CD4-positive, alpha-beta T cell treated with Interleukin-10 for 1 hour (primary cell): ENCODE measurements around the gene PRDM5.

Experiments used
- DNase-seq: peaks from one replicate; pipeline ENCODE4 v3.0.0-alpha.2; 2020

Gene PRDM5

GRCh38 chr4:120853161-120853935, 69.2 kb downstream of the PRDM5 start:
- DNase-seq: no peak

- DNase-seq: no peak
These were observed 72.4 kb downstream of the PRDM5 start for GRCh38 chr4:120850018-120850599.

- DNase-seq: no peak
These were observed 75.4 kb downstream of the PRDM5 start for GRCh38 chr4:120847019-120847582.

GRCh38 chr4:120844528-120844921, 78.0 kb downstream of the PRDM5 start:
- no peak for DNase-seq

- DNase-seq: no peak
These were observed 78.5 kb downstream of the PRDM5 start for GRCh38 chr4:120843849-120844527.

GRCh38 chr4:120842031-120842430, 80.5 kb downstream of the PRDM5 start:
- DNase-seq: no peak

- DNase-seq: no peak
These were observed 80.9 kb downstream of the PRDM5 start for GRCh38 chr4:120841580-120841979.

- DNase-seq: no peak
These were observed 82.4 kb downstream of the PRDM5 start for GRCh38 chr4:120839974-120840751.

GRCh38 chr4:120839334-120839973, 83.1 kb downstream of the PRDM5 start:
- DNase-seq: no peak

- no peak for DNase-seq
These were observed 83.7 kb downstream of the PRDM5 start for GRCh38 chr4:120838784-120839183.

GRCh38 chr4:120837656-120838055, 84.9 kb downstream of the PRDM5 start:
- DNase-seq: no peak

- DNase-seq: no peak
These were observed 87.2 kb downstream of the PRDM5 start for GRCh38 chr4:120835342-120835741.

- no peak for DNase-seq
These were observed 92.3 kb downstream of the PRDM5 start for GRCh38 chr4:120830204-120830603.

GRCh38 chr4:120829113-120829831, 93.3 kb downstream of the PRDM5 start:
- DNase-seq: no peak

GRCh38 chr4:120826853-120827252, 95.7 kb downstream of the PRDM5 start:
- no peak for DNase-seq

GRCh38 chr4:120826449-120826848, 96.1 kb downstream of the PRDM5 start:
- DNase-seq: no peak

GRCh38 chr4:120824946-120825345, 97.6 kb downstream of the PRDM5 start:
- DNase-seq: no peak

GRCh38 chr4:120821977-120822376, 100.5 kb downstream of the PRDM5 start:
- no peak for DNase-seq

GRCh38 chr4:120821029-120821428, 101.5 kb downstream of the PRDM5 start:
- no peak for DNase-seq

- DNase-seq: no peak
These were observed 102.6 kb downstream of the PRDM5 start for GRCh38 chr4:120819805-120820437.

- DNase-seq: no peak
These were observed 106.1 kb downstream of the PRDM5 start for GRCh38 chr4:120816296-120816965.
